ENCODE data around the gene WDR81.
"Not testable (repeated sequence)": the region's sequence is repeated elsewhere in the genome, so short reads cannot be mapped to it uniquely, and the experiment has no call there.

Gene WDR81

GRCh38 chr17:1754430-1755112 is 30.1 kb downstream of the WDR81 start:
- no peak for DNase-seq (ENCODE audit: low read depth)

- no peak for DNase-seq (ENCODE audit: low read depth)
Measured at GRCh38 chr17:1755252-1755826, 30.8 kb downstream of the WDR81 start.

GRCh38 chr17:1755827-1756262 is 31.3 kb downstream of the WDR81 start:
- DNase-seq (ENCODE audit: low read depth): no peak

GRCh38 chr17:1758807-1759206 is 34.3 kb downstream of the WDR81 start:
- no peak for DNase-seq (ENCODE audit: low read depth)

GRCh38 chr17:1759529-1759928 is 35.0 kb downstream of the WDR81 start:
- DNase-seq (ENCODE audit: low read depth): no peak

- DNase-seq (ENCODE audit: low read depth): peak; percentile 43
Measured at GRCh38 chr17:1762233-1762900, 37.9 kb downstream of the WDR81 start.

- DNase-seq (ENCODE audit: low read depth): peak; percentile 87
Measured at GRCh38 chr17:1762901-1763898, 38.7 kb downstream of the WDR81 start.

GRCh38 chr17:1764284-1764683 is 39.8 kb downstream of the WDR81 start:
- DNase-seq (ENCODE audit: low read depth): peak; percentile 85

- DNase-seq (ENCODE audit: low read depth): not testable (repeated sequence)
Measured at GRCh38 chr17:1764705-1765104, 40.2 kb downstream of the WDR81 start.

- DNase-seq (ENCODE audit: low read depth): no peak
Measured at GRCh38 chr17:1765576-1765975, 41.1 kb downstream of the WDR81 start.

GRCh38 chr17:1766382-1767135 is 42.1 kb downstream of the WDR81 start:
- no peak for DNase-seq (ENCODE audit: low read depth)

GRCh38 chr17:1767358-1767757 is 42.9 kb downstream of the WDR81 start:
- DNase-seq (ENCODE audit: low read depth): no peak

GRCh38 chr17:1769822-1770477 is 45.4 kb downstream of the WDR81 start:
- DNase-seq (ENCODE audit: low read depth): no peak

- not testable (repeated sequence) for DNase-seq (ENCODE audit: low read depth)
Measured at GRCh38 chr17:1773000-1773695, 48.6 kb downstream of the WDR81 start.

- DNase-seq (ENCODE audit: low read depth): no peak
Measured at GRCh38 chr17:1773696-1774181, 49.2 kb downstream of the WDR81 start.

- DNase-seq (ENCODE audit: low read depth): no peak
Measured at GRCh38 chr17:1774390-1775176, 50.1 kb downstream of the WDR81 start.

GRCh38 chr17:1776328-1776727 is 51.8 kb downstream of the WDR81 start:
- DNase-seq (ENCODE audit: low read depth): no peak

GRCh38 chr17:1776857-1777256 is 52.4 kb downstream of the WDR81 start:
- no peak for DNase-seq (ENCODE audit: low read depth)

- peak; percentile 91 for DNase-seq (ENCODE audit: low read depth)
Measured at GRCh38 chr17:1779571-1780131, 55.1 kb downstream of the WDR81 start.

Measured in fibroblast of the conjunctiva (primary cell).